ENCODE data around the gene PHACTR4. TPM values are rescaled to one million over a fixed set of nuclear protein-coding genes. Genes with fewer than 3 reads are reported as not detected.

Gene PHACTR4
- total and polyA plus RNA-seq, 10 of the 15 experiments (the other 5 are each of a cell fraction or from before 2014, with no cell fraction given) = 8.9 to 34.2 (median 12.5) TPM

DNA sequence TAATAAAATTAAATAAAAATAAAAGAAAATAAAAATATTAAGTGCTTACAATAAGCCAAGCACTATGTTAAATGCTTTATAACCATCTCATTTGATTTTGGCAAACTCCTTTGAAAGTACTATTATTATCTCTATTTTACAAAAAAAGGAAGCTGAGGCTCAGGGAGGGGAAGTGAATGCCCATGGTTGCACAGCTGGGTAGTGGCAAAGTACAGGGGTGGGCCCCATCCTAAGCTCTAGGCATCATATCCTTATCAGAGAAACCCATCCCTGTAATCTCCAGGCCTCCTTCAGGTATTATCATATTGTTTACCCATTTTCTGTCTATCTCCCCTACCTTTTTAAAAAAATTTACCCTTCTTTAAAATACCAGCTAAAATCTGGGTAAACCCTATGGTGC is 43.0 kb upstream of the PHACTR4 start:
- Histone ChIP-seq H3K4me1 (ENCODE audit: control insufficient read depth, insufficient read depth, low read length) (peaks cover 11% of the 10 kb centered on the region), H3K27me3 (replicated peaks in 1 of 2; ENCODE audit: control insufficient read depth in 2 of 2, insufficient read depth in 2 of 2, low read length in 1 of 2) (no peaks in the 10 kb centered on the region), H3K9me3 (replicated peaks; ENCODE audit: control insufficient read depth, insufficient read depth, low read length) (no peaks in the 10 kb centered on the region), H3K36me3 (ENCODE audit: control insufficient read depth in 2 of 2, insufficient read depth in 2 of 2, low read length in 1 of 2) (peaks cover 0 to 4% of the 10 kb centered on the region in 2 experiments; a peak in 1 of 4 replicates), H4K20me1 (ENCODE audit: control insufficient read depth, insufficient read depth) (no peaks in the 10 kb centered on the region), H3K79me2 (ENCODE audit: control insufficient read depth, insufficient read depth, low read length) (peaks cover 16% of the 10 kb centered on the region), H3K27ac (ENCODE audit: control insufficient read depth, insufficient read depth) (no peak overlapping the region), H3K9ac (ENCODE audit: control insufficient read depth, insufficient read depth, low read length) (no peak overlapping the region), H3K4me2 (ENCODE audit: control insufficient read depth, insufficient read depth) (no peak overlapping the region), H3K4me3 (no peak overlapping the region), H2AFZ (ENCODE audit: control insufficient read depth, low read depth, low read length) (no peak overlapping the region)
- intact Hi-C loops (cut with micrococcal nuclease; ENCODE audit: unreplicated experiment) = no loop called here
- ATAC-seq = no peak
- BruUV-seq (replicated peaks) = no TSS peak
- CTCF ChIA-PET = interaction anchor here (1.0 to 2.9 kb wide), 2 partner anchors 33 to 78 kb away, joined by 4 to 16 read pairs; no protein-coding TSS in a partner anchor
- no peak for DNase-seq (ENCODE audit: low read depth, low spot score)
- SMC1A ChIA-PET (ENCODE audit: uncharacterized antibody, unreplicated experiment) = interaction anchor here (1.1 to 4.8 kb wide), 3 partner anchors 11 to 78 kb away, joined by 4 to 33 read pairs (median 4); no protein-coding TSS in a partner anchor
- TF ChIP-seq NFYB (IDR thresholded peaks at IDR 0.05; ENCODE audit: insufficient read depth, low read depth, low read length) (no peak), BCL3 (IDR thresholded peaks at IDR 0.05; ENCODE audit: borderline replicate concordance, insufficient read depth, low read depth, low read length, poor library complexity, severe bottlenecking) (no peak), CEBPZ (IDR thresholded peaks at IDR 0.05; ENCODE audit: low read depth, low read length) (no peak)
- TF ChIP-seq, protein P1, sequence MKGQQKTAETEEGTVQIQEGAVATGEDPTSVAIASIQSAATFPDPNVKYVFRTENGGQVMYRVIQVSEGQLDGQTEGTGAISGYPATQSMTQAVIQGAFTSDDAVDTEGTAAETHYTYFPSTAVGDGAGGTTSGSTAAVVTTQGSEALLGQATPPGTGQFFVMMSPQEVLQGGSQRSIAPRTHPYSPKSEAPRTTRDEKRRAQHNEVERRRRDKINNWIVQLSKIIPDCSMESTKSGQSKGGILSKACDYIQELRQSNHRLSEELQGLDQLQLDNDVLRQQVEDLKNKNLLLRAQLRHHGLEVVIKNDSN (IDR thresholded peaks at IDR 0.05; ENCODE audit: borderline replicate concordance, extremely low read length, insufficient read depth, low read depth, low read length) = no peak
- TF ChIP-seq, protein P2, sequence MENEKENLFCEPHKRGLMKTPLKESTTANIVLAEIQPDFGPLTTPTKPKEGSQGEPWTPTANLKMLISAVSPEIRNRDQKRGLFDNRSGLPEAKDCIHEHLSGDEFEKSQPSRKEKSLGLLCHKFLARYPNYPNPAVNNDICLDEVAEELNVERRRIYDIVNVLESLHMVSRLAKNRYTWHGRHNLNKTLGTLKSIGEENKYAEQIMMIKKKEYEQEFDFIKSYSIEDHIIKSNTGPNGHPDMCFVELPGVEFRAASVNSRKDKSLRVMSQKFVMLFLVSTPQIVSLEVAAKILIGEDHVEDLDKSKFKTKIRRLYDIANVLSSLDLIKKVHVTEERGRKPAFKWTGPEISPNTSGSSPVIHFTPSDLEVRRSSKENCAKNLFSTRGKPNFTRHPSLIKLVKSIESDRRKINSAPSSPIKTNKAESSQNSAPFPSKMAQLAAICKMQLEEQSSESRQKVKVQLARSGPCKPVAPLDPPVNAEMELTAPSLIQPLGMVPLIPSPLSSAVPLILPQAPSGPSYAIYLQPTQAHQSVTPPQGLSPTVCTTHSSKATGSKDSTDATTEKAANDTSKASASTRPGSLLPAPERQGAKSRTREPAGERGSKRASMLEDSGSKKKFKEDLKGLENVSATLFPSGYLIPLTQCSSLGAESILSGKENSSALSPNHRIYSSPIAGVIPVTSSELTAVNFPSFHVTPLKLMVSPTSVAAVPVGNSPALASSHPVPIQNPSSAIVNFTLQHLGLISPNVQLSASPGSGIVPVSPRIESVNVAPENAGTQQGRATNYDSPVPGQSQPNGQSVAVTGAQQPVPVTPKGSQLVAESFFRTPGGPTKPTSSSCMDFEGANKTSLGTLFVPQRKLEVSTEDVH (IDR thresholded peaks at IDR 0.05; ENCODE audit: low read depth, partially characterized antibody) = no peak
- no peak for FAIRE-seq
- RAD21 ChIA-PET (ENCODE audit: unreplicated experiment) = interaction anchor here (0.8 to 1.6 kb wide), 2 partner anchors 80 to 276 kb away, joined by 3 to 4 read pairs; no protein-coding TSS in a partner anchor
- POLR2A ChIA-PET = interaction anchor here (0.6 to 2.7 kb wide), 4 partner anchors 77 to 868 kb away, joined by 4 to 10 read pairs (median 5); no protein-coding TSS in a partner anchor
- in situ Hi-C loops (cut with MboI) = no loop called here
